Measurements from ENCODE around the gene MCC.

Gene MCC

DNA sequence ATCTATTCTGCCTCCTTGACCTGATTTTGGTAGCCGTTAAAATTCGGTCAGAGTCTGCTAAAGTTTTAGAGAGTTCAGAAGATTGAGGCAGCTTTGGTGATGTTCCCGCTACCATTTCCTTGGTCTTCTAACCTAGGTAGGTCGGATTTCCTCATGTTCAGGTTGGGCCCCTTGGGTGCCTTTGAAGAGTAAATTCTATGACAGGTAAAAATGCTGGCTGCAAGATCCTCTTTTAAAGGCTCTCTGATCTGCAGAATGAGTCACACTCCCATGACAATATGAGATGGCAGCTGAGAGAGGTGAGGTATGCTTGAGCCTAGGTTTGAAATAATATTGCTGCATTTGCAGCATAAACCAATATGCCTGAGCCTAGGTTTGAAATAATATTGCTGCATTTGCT lies 252.4 kb downstream of the MCC start:
- 0 out of 2 replicates have a peak overlapping the region, but pooled peaks have one; percentile 1 for H3K4me3 ChIP-seq (ENCODE audit: low read depth, low read length)
- no peaks in the 10 kb centered on the region for H3K9me3 ChIP-seq (ENCODE audit: control insufficient read depth, insufficient read depth, low read length)
- H3K27ac ChIP-seq (ENCODE audit: low read depth, low read length) = peak overlapping the region; percentile 82
- H3K9ac ChIP-seq (ENCODE audit: low read depth, low read length) = no peak overlapping the region
- H3K27me3 ChIP-seq (ENCODE audit: control insufficient read depth, insufficient read depth, low read length) = no peaks in the 10 kb centered on the region
- no peaks in the 10 kb centered on the region for H3K36me3 ChIP-seq (ENCODE audit: control insufficient read depth, insufficient read depth, low read length)
- H3K4me1 ChIP-seq (ENCODE audit: control insufficient read depth, insufficient read depth, low read length) = peaks cover 61% of the 10 kb centered on the region

DNA sequence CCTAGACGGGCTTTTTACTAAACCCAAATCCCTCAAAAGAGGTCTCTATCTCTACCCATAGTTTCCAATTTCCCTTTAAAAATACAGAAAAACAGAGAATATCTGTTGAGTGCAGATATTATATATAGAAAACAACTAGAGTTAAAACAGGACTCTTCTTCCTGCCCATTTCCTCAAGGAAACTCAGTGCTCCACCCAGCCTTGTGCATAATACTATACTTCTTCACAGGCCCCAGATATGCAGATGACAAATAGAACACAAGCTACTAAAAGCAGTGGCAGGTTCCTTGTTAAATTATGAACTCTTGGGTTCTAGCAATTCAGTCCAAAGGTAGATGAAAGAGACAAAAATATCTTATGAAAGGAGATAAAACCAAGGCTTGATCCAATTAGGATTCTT lies 253.7 kb downstream of the MCC start:
- Histone ChIP-seq H3K4me3 (ENCODE audit: low read depth, low read length) (no peak overlapping the region), H3K9ac (ENCODE audit: low read depth, low read length) (no peak overlapping the region), H3K9me3 (ENCODE audit: control insufficient read depth, insufficient read depth, low read length) (no peaks in the 10 kb centered on the region), H3K27ac (ENCODE audit: low read depth, low read length) (no peak overlapping the region), H3K4me1 (ENCODE audit: control insufficient read depth, insufficient read depth, low read length) (peaks cover 67% of the 10 kb centered on the region), H3K36me3 (ENCODE audit: control insufficient read depth, insufficient read depth, low read length) (no peaks in the 10 kb centered on the region), H3K27me3 (ENCODE audit: control insufficient read depth, insufficient read depth, low read length) (no peaks in the 10 kb centered on the region)

DNA sequence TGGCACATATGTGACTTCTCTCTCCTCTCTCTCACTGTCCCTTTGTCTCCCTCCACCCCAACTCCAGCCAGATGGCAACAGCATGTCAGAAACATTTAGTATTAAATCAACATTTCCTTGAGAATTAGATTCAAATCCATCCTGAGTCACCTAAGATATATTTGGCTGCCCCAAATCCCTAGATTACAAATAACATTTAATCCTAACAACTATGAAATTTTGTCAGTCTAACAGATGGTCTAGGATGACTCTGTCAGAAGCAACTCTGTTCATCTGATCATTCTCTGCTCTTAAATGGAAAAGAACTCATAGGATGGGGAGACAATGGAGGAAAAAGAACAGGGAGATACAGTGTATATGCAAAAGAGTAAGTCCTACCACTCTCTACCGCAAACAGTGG lies 254.6 kb downstream of the MCC start:
- Histone ChIP-seq H3K9ac (ENCODE audit: low read depth, low read length) (no peak overlapping the region), H3K36me3 (ENCODE audit: control insufficient read depth, insufficient read depth, low read length) (no peaks in the 10 kb centered on the region), H3K9me3 (ENCODE audit: control insufficient read depth, insufficient read depth, low read length) (no peaks in the 10 kb centered on the region), H3K27ac (ENCODE audit: low read depth, low read length) (no peak overlapping the region), H3K4me1 (ENCODE audit: control insufficient read depth, insufficient read depth, low read length) (peaks cover 67% of the 10 kb centered on the region), H3K4me3 (ENCODE audit: low read depth, low read length) (no peak overlapping the region), H3K27me3 (ENCODE audit: control insufficient read depth, insufficient read depth, low read length) (no peaks in the 10 kb centered on the region)

DNA sequence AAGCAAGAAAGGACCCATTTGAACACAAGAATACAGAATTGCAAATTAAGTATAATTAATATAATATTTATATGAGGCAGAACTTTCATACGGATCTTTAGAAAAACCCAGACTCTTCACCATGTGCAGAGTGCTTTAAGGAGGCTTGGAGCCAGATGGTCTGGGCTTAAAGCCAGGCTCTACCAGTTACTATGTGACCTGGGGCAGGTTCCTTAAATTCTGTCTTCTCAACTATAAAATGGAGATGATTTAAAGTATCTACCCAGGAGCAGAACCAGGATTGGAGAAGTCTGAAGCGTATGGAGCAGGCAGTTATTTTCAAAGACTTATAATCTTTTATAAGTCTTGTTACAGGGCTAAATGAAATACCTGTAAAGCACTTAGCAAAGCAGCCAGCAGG lies 255.6 kb downstream of the MCC start:
- H3K36me3 ChIP-seq (ENCODE audit: control insufficient read depth, insufficient read depth, low read length) = no peaks in the 10 kb centered on the region
- no peaks in the 10 kb centered on the region for H3K9me3 ChIP-seq (ENCODE audit: control insufficient read depth, insufficient read depth, low read length)
- no peak overlapping the region for H3K9ac ChIP-seq (ENCODE audit: low read depth, low read length)
- no peak overlapping the region for H3K4me3 ChIP-seq (ENCODE audit: low read depth, low read length)
- H3K27ac ChIP-seq (ENCODE audit: low read depth, low read length) = no peak overlapping the region
- H3K4me1 ChIP-seq (ENCODE audit: control insufficient read depth, insufficient read depth, low read length) = peaks cover 60% of the 10 kb centered on the region
- H3K27me3 ChIP-seq (ENCODE audit: control insufficient read depth, insufficient read depth, low read length) = no peaks in the 10 kb centered on the region

DNA sequence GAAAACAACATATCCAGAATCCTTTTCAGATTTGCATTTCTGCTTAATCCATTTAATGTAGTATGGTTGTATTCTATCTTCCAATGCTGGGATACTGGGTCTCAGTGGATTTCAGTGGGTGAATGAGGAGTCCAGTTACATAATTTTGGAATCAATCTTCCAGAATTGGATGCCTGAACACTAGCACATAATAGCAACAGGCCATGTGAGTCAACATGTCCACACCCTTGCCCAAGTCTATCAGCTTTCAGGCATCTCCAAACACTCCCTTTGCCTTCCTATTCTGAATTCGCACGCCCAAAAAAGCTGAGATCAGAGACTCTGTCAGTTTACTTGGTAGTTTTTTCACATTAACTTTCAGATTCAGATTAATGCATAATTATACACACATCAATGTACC lies 256.0 kb downstream of the MCC start:
- no peak overlapping the region for H3K27ac ChIP-seq (ENCODE audit: low read depth, low read length)
- H3K9me3 ChIP-seq (ENCODE audit: control insufficient read depth, insufficient read depth, low read length) = no peaks in the 10 kb centered on the region
- H3K36me3 ChIP-seq (ENCODE audit: control insufficient read depth, insufficient read depth, low read length) = no peaks in the 10 kb centered on the region
- no peak overlapping the region for H3K9ac ChIP-seq (ENCODE audit: low read depth, low read length)
- H3K4me1 ChIP-seq (ENCODE audit: control insufficient read depth, insufficient read depth, low read length) = peaks cover 55% of the 10 kb centered on the region
- no peaks in the 10 kb centered on the region for H3K27me3 ChIP-seq (ENCODE audit: control insufficient read depth, insufficient read depth, low read length)
- H3K4me3 ChIP-seq (ENCODE audit: low read depth, low read length) = no peak overlapping the region

DNA sequence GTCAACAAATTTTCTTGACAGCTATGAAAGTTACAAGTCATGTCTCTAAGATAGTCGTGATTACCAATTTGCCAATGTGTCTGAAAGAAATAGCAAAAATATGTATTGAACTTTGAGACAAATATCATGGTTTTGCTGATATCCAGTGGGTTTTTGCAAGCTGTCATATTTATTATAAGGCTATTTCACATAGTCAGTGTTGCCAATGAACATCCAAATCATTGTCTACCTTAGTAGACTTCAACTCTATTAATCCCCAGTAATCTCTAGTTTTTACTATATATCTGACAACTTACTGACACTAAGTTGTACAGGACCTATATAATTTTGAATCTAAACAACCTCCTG lies 256.6 kb downstream of the MCC start:
- Histone ChIP-seq H3K4me3 (ENCODE audit: low read depth, low read length) (no peak overlapping the region), H3K9me3 (ENCODE audit: control insufficient read depth, insufficient read depth, low read length) (no peaks in the 10 kb centered on the region)

DNA sequence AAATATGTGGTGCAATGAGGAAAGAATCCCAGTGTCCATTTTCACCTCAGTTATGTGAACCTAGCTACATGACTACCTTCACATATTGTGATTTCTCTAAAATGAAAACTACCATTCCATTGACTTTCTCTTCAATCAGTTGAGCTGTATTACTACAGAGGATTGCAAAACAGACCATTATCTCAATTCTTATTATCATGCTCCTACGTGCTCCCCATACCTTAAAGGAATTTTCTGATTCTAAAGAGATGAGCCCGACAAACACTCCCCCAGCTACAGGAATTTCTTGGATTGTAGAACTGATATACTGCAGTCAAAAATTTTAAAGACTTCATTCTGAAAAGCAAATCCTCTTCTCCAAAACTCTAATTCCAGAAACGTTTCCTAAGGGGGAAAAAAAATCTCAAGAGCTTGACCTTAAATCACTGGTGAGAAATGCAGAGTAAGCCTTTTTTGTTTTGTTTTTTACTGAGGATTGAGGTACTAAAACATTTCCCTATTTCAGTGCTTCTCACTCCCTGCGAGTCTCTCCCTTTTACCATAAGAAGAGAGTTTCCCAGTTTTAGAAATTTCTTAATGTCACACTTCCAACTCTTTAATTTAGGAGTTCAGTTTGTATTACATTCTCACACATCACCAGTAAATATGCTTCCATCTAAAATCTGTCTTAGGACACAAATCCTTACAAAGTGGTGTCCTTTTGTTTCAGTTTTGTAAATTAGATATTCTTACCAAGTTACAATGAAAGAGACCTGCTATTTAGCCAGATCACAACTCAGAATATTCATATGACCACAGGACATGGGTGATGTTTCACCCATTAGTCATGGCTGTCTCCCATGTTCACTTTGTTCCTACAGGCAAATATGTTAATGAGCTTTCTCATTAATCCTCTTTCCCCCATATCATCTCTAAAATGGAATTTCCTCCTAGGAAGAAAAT lies 257.3 kb downstream of the MCC start:
- no peaks in the 10 kb centered on the region for H3K9me3 ChIP-seq (ENCODE audit: control insufficient read depth, insufficient read depth, low read length)
- H3K4me3 ChIP-seq (ENCODE audit: low read depth, low read length) = no peak overlapping the region
- H3K9ac ChIP-seq (ENCODE audit: low read depth, low read length) = no peak overlapping the region
- H3K36me3 ChIP-seq (ENCODE audit: control insufficient read depth, insufficient read depth, low read length) = no peaks in the 10 kb centered on the region
- no peaks in the 10 kb centered on the region for H3K27me3 ChIP-seq (ENCODE audit: control insufficient read depth, insufficient read depth, low read length)
- peak overlapping the region; percentile 82 for H3K27ac ChIP-seq (ENCODE audit: low read depth, low read length)
- H3K4me1 ChIP-seq (ENCODE audit: control insufficient read depth, insufficient read depth, low read length) = peaks cover 43% of the 10 kb centered on the region

More for the DNA sequence above, 256.6 kb downstream of the MCC start:
- H3K27ac ChIP-seq (ENCODE audit: low read depth, low read length) = peak overlapping the region; percentile 82
- H3K9ac ChIP-seq (ENCODE audit: low read depth, low read length) = no peak overlapping the region
- H3K36me3 ChIP-seq (ENCODE audit: control insufficient read depth, insufficient read depth, low read length) = no peaks in the 10 kb centered on the region
- peaks cover 49% of the 10 kb centered on the region for H3K4me1 ChIP-seq (ENCODE audit: control insufficient read depth, insufficient read depth, low read length)
- H3K27me3 ChIP-seq (ENCODE audit: control insufficient read depth, insufficient read depth, low read length) = no peaks in the 10 kb centered on the region

DNA sequence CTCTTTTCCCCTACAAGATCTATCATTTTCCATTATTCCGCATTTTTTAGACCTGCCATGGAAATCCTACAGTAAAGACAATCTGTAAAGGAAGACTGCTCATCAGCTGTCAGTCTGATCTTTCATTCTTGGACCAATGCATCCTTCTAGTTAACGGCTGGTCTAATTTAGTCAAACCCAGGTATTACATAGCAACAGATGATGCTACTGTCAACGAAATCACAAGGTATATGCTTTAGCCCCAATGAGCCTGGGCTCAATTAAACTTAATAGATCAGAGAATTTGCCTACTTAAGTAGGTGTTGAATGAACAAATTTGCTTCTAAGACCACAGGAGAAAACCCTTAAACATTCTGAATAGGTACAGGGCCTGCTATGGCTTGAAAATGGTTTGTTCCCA lies 260.5 kb downstream of the MCC start:
- Histone ChIP-seq H3K4me1 (ENCODE audit: control insufficient read depth, insufficient read depth, low read length) (peaks cover 38% of the 10 kb centered on the region), H3K36me3 (ENCODE audit: control insufficient read depth, insufficient read depth, low read length) (no peaks in the 10 kb centered on the region), H3K27ac (ENCODE audit: low read depth, low read length) (no peak overlapping the region), H3K4me3 (ENCODE audit: low read depth, low read length) (no peak overlapping the region), H3K27me3 (ENCODE audit: control insufficient read depth, insufficient read depth, low read length) (no peaks in the 10 kb centered on the region), H3K9ac (ENCODE audit: low read depth, low read length) (no peak overlapping the region), H3K9me3 (ENCODE audit: control insufficient read depth, insufficient read depth, low read length) (no peaks in the 10 kb centered on the region)

DNA sequence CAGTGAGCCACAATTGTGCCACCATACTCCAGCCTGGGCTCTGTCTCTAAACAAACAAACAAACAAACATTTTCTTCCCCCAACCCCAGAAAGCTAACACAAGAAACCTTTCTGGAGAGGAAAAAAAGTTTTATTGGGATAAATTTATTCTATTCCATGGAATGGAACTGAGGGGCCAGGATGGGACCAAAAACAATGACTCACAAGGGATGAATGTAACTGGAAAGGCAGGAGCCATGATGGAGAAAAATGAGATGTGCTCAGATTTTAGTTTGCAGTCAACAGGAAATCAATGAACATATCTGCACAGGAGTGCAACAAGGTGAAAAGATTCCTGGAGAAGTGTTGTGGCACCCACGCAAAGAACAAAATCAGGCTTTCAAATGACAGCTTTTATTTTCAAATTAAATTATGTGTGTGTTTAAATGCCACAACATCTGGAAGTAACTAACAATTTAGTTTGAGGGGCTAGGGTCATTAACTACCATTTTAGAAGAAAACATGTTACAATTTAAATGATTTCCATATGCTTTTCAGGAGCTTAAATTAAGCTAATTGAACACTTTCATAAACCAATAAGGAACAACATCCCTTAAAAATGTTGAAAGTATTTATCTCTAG lies 262.0 kb downstream of the MCC start:
- Histone ChIP-seq H3K4me1 (ENCODE audit: control insufficient read depth, insufficient read depth, low read length) (peaks cover 44% of the 10 kb centered on the region), H3K9ac (ENCODE audit: low read depth, low read length) (no peak overlapping the region), H3K9me3 (ENCODE audit: control insufficient read depth, insufficient read depth, low read length) (no peaks in the 10 kb centered on the region), H3K27ac (ENCODE audit: low read depth, low read length) (no peak overlapping the region), H3K36me3 (ENCODE audit: control insufficient read depth, insufficient read depth, low read length) (no peaks in the 10 kb centered on the region), H3K27me3 (ENCODE audit: control insufficient read depth, insufficient read depth, low read length) (no peaks in the 10 kb centered on the region), H3K4me3 (ENCODE audit: low read depth, low read length) (no peak overlapping the region)

DNA sequence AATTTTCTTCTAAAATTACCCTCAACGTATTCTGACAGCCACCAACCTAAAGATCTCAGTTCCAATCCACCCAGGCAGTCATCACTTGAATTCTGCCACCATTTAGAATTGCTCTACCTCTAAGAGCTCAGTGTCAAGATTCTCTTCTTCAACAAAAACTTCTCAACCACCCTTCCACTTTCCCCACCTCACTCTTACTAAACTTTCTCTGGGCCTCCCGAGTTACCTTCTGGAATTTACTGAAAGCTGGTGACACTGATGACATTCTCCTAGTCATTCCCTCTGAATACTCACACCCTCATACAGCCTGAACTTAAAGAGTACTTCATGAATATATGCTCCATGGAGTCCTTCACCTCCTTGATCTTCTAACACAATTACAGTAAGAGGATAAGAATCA lies 263.0 kb downstream of the MCC start:
- H3K4me3 ChIP-seq (ENCODE audit: low read depth, low read length) = no peak overlapping the region
- no peaks in the 10 kb centered on the region for H3K9me3 ChIP-seq (ENCODE audit: control insufficient read depth, insufficient read depth, low read length)
- H3K4me1 ChIP-seq (ENCODE audit: control insufficient read depth, insufficient read depth, low read length) = peaks cover 41% of the 10 kb centered on the region
- no peak overlapping the region for H3K27ac ChIP-seq (ENCODE audit: low read depth, low read length)
- H3K9ac ChIP-seq (ENCODE audit: low read depth, low read length) = no peak overlapping the region
- no peaks in the 10 kb centered on the region for H3K36me3 ChIP-seq (ENCODE audit: control insufficient read depth, insufficient read depth, low read length)
- H3K27me3 ChIP-seq (ENCODE audit: control insufficient read depth, insufficient read depth, low read length) = no peaks in the 10 kb centered on the region

DNA sequence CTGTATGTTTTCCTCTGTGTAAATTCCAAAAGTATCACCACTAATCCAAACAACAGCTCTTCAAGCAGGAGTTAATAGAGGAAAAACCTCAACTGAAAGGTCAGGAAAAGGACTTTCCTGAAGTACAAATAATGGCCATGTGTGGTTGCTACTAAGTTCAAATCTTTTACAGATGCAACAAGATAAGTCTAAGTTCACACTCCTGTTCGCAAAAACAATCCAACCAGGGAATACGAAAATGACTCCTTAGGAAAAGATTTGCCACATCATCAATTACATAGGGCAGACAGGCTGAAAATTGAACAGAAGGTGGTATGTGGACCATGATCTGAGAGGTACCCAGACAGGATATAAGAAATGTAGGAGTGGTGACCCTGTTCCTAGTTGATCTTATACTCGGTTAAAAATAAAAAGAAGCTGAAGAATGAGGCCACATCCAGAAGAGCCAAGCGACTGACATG lies 263.6 kb downstream of the MCC start:
- Histone ChIP-seq H3K4me1 (ENCODE audit: control insufficient read depth, insufficient read depth, low read length) (peaks cover 42% of the 10 kb centered on the region), H3K36me3 (ENCODE audit: control insufficient read depth, insufficient read depth, low read length) (no peaks in the 10 kb centered on the region), H3K27me3 (ENCODE audit: control insufficient read depth, insufficient read depth, low read length) (no peaks in the 10 kb centered on the region), H3K27ac (ENCODE audit: low read depth, low read length) (no peak overlapping the region), H3K9ac (ENCODE audit: low read depth, low read length) (no peak overlapping the region), H3K4me3 (ENCODE audit: low read depth, low read length) (no peak overlapping the region), H3K9me3 (ENCODE audit: control insufficient read depth, insufficient read depth, low read length) (no peaks in the 10 kb centered on the region)
